Tibial nerve (tissue), 4 donors: Measurements from ENCODE around the gene GNG7.
"Not testable (repeated sequence)": the region's sequence is repeated elsewhere in the genome, so short reads cannot be mapped to it uniquely, and the experiment has no call there.

ENCODE experiments used
- CTCF ChIP-seq, 5 experiments: fragments of 200-600 bp in 3 of 5; fragments of 450-650 bp in 2 of 5; sonication (generic) in 3 of 5; IDR thresholded peaks; one replicate each; pipeline ENCODE4 v1.5.1; 2016 to 2019; ENCODE audit warnings: antibody characterized with exemption in 5 of 5, mild to moderate bottlenecking in 3 of 5, moderate library complexity in 2 of 5
- EP300 ChIP-seq, 2 donors: sonication (generic); formaldehyde crosslinking; IDR thresholded peaks; one replicate each; pipeline ENCODE4 v1.6.1; 2017; ENCODE audit warnings: antibody characterized with exemption in 2 of 2, mild to moderate bottlenecking in 1 of 2
- POLR2A ChIP-seq, 2 donors: fragments of 450-650 bp; IDR thresholded peaks; one replicate each; pipeline ENCODE4 v1.6.1; 2017; ENCODE audit warnings: antibody characterized with exemption in 2 of 2, mild to moderate bottlenecking in 2 of 2, moderate library complexity in 2 of 2

GRCh38 chr19:2605889-2606288 is 96.6 kb downstream of the GNG7 start:
- not testable (repeated sequence) for TF ChIP-seq CTCF, EP300, POLR2A (IDR thresholded peaks at IDR 0.05)
